22Rv1 (cell line): ENCODE results near the gene AANAT.

Experiments used
- ZFX ChIP-seq: fragments of 450-650 bp; IDR thresholded peaks from 2 replicates; pipeline ENCODE4 v1.6.1; 2017; ENCODE audit warnings: antibody characterized with exemption, borderline replicate concordance
- TF ChIP-seq, protein P1 (sequence below): fragments of 450-650 bp; IDR thresholded peaks from 2 replicates; pipeline ENCODE4 v1.5.1; 2017; ENCODE audit warnings: mild to moderate bottlenecking

DNA sequence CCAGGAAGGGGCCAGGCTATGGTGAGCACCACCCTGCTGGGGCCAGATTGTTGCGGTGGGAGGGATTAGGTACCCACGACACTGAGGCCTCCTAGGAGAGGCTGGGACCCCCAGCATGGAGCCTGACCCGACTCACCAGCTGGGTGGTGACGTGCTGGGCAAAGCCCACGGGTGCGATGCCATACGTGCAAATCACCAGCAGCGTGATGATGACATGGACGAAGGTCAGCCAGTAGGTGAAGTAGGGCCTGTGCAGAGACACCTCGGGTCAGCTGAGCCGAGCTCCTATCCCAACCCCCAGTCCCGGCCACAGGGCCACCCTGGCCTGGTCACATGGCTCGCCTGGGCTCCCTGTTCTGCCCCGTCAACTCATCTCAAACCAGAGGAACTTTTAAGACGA is 7.5 kb downstream of the AANAT start:
- TF ChIP-seq, protein P1, sequence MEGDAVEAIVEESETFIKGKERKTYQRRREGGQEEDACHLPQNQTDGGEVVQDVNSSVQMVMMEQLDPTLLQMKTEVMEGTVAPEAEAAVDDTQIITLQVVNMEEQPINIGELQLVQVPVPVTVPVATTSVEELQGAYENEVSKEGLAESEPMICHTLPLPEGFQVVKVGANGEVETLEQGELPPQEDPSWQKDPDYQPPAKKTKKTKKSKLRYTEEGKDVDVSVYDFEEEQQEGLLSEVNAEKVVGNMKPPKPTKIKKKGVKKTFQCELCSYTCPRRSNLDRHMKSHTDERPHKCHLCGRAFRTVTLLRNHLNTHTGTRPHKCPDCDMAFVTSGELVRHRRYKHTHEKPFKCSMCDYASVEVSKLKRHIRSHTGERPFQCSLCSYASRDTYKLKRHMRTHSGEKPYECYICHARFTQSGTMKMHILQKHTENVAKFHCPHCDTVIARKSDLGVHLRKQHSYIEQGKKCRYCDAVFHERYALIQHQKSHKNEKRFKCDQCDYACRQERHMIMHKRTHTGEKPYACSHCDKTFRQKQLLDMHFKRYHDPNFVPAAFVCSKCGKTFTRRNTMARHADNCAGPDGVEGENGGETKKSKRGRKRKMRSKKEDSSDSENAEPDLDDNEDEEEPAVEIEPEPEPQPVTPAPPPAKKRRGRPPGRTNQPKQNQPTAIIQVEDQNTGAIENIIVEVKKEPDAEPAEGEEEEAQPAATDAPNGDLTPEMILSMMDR, result no peak
- no peak for TF ChIP-seq ZFX
